Fibroblast of pulmonary artery (primary cell): ENCODE data around the gene PRMT3.
"Not testable (repeated sequence)": the region's sequence is repeated elsewhere in the genome, so short reads cannot be mapped to it uniquely, and the experiment has no call there.

ENCODE experiments used
- DNase-seq: peaks from one replicate; pipeline ENCODE4 v3.0.0-alpha.2; 2010; ENCODE audit warnings: low read depth
- H3K4me3 ChIP-seq: replicated peaks from 2 replicates; pipeline ENCODE4 v1.5.1; 2011; ENCODE audit warnings: low read depth, mild to moderate bottlenecking, control low read depth, low read length, moderate library complexity
- TF ChIP-seq, protein P1 (sequence below): IDR thresholded peaks from 2 replicates; pipeline ENCODE4 v1.5.1; 2011; ENCODE audit warnings: mild to moderate bottlenecking, control low read depth, low read length, inconsistent platforms; ENCODE audit errors: missing control alignments

Gene PRMT3

DNA sequence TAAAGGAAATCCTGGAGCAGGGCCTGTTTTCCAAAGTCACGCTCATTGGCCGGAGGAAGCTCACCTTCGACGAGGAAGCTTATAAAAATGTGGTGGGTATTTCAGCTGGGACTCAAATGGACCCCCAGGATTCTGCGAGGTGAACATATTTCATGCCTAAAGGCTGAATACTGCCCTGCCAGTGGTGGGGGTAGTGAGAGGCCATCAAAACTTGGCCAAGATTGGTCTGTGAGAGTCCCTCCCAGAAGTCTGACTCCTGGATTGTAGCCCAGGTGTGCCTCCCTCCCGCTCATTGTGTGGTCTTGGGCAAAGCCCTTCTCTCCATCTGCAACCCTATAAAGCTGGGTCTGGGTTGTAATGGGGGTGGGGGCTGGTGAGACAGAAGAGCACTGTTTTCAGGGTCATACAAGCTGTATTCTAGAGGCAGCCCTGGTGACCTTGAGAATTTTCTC is 23.1 kb upstream of the PRMT3 start:
- peak overlapping the region; percentile 56 for H3K4me3 ChIP-seq
- DNase-seq = no peak
- TF ChIP-seq, protein P1, sequence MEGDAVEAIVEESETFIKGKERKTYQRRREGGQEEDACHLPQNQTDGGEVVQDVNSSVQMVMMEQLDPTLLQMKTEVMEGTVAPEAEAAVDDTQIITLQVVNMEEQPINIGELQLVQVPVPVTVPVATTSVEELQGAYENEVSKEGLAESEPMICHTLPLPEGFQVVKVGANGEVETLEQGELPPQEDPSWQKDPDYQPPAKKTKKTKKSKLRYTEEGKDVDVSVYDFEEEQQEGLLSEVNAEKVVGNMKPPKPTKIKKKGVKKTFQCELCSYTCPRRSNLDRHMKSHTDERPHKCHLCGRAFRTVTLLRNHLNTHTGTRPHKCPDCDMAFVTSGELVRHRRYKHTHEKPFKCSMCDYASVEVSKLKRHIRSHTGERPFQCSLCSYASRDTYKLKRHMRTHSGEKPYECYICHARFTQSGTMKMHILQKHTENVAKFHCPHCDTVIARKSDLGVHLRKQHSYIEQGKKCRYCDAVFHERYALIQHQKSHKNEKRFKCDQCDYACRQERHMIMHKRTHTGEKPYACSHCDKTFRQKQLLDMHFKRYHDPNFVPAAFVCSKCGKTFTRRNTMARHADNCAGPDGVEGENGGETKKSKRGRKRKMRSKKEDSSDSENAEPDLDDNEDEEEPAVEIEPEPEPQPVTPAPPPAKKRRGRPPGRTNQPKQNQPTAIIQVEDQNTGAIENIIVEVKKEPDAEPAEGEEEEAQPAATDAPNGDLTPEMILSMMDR = no peak

DNA sequence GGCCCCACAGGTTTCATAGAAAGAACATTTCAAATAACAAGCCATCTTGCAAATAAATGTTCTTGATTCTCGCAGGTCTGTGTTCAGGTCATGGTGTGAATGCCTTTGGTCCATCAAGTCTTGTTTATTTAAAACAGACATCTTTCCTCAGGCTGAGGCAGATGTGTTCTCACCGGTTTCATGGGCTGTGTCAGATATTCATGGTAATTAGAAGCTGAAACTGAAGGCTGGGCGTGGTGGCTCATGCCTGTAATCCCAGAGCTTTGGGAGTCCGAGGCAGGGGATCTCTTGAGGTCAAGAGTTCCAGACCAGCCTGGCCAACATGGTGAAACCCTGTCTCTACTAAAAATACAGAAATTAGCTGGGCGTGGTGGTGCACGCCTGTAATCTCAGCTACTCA is 22.1 kb upstream of the PRMT3 start:
- H3K4me3 ChIP-seq, DNase-seq: not testable (repeated sequence)

DNA sequence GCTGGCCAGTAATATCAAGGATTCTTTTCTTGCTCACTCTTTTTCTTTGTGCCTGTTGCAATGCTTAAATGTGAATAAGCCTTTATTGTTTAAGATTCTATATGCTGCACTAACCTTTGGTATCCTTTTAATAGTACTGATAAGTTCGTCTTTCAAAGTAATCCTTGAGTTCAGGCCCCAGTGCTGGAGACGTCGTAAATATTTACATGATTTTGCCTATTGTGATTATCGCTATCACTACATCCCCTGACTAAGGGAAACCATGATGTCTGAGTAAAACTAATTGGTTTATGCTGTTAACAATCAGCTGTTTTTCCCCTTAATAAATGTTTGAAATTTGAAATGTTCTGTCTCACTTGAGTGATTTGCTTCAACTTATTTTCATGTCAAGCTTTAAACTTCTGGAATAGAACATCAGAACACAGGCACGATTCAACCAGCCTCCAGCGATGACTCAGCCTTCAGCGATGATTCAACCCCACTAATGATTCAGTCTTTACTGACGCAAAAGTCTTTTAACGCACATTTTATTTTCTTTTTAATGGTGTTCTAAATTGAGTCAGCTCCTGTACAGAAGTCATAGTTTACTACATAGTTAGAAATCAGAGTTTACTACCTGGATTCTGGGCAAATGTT is 20.1 kb upstream of the PRMT3 start:
- DNase-seq = peak; percentile 88
- H3K4me3 ChIP-seq = peak overlapping the region; percentile 16
- TF ChIP-seq, protein P1 = no peak

DNA sequence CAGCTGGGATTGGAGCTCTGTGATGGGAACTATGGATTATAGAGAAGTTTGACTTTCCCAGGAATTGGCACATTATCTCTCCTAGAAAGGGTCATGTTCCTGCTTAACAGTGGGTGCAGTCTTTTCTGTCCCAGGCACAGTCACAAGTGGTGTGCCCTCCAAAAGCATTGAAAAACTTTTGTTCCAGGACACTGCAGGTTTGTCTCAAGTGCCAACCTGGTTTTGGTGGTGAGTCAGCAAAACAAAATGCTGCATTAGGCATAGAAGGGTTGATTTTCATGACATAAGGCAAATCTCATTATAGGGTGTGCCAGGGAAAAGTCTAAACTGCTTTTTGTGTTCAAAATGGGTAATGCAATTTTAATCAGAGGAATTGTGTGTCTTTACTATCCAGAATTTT is 19.1 kb upstream of the PRMT3 start:
- no peak overlapping the region for H3K4me3 ChIP-seq
- TF ChIP-seq, protein P1 = no peak
- DNase-seq = peak; percentile 17

DNA sequence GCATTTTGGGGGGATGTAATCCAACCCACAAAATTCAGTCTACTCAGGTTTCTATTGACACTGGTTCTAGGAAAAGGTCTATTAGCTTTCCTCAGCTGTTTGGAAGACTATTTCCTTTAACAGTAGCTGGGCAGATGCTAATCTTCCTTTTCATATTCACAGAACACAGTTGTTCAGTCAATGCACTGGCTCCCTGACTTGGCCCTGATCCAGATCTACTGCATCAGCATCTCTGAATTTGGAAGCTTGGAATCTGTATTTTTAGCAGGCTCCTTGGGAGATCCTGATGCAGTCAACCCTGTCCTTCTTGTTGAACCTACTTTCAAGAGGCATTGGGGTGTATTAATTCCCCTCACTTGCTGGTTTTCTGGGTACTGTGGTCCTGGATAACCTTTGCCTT is 17.7 kb upstream of the PRMT3 start:
- TF ChIP-seq, protein P1 = no peak
- H3K4me3 ChIP-seq = no peak overlapping the region
- DNase-seq = no peak

DNA sequence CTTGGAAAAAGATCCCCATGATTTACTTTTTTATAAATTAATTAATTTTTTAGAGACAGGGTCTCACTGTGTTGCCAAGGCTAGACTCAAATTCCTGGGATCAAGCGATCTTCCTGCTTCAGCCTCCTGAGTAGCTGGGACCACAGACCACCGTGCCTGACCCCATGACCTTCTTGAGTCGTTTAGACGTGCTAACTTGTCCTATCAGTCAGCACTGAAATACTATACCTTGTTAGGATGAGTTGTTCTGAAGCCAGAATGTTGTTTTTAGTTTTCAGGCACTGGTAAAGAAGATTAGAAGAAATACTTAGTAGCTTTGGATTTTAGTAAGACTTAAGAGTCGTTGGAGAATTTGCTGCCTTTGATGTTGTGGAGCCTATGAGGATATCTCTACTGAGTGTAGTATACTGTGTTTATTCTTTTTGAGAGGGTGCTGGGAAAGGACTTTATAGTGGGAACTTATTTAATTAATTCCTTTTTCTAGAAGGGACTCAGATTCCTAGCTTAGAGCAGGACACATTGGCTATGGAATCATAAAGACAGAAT is 15.4 kb upstream of the PRMT3 start:
- no peak for DNase-seq
- TF ChIP-seq, protein P1 = no peak
- no peak overlapping the region for H3K4me3 ChIP-seq

DNA sequence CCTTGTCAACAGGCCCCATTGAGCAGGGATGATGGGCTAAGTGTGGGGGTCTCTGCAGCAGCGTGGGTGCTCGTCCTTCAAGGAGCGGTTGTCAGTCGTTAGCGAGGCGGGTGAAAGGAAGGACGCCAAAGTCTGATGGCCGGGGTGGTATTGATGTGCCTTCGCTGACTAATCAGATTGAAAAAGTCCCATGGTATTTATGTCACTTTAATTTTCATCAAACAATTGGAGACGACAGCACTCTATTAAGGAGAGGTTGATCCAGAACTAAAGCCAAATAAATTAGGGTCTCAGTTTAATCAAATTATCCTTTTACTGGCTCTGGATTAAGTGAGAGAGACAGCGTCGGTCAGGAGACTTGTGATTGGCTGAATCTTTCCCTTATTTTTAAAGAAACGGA is 14.4 kb upstream of the PRMT3 start:
- no peak overlapping the region for H3K4me3 ChIP-seq
- DNase-seq = no peak
- TF ChIP-seq, protein P1 = no peak
